DOHH2 (cell line): Measurements from ENCODE around the gene SYNJ2.

Experiments used
- EZH2phosphoT487 ChIP-seq: fragments of 200-600 bp; sonication (generic); IDR thresholded peaks from 2 replicates; pipeline ENCODE4 v1.6.1; 2017; ENCODE audit warnings: borderline replicate concordance, mild to moderate bottlenecking, antibody characterized with exemption, low read length, moderate library complexity, mixed read lengths
- TF ChIP-seq, protein P1 (sequence below): fragments of 200-600 bp; sonication (generic); IDR thresholded peaks from one replicate; pipeline ENCODE4 v1.5.1; 2014; ENCODE audit warnings: antibody characterized with exemption, mild to moderate bottlenecking, low read depth, low read length; ENCODE audit not compliant: poor library complexity, severe bottlenecking

DNA sequence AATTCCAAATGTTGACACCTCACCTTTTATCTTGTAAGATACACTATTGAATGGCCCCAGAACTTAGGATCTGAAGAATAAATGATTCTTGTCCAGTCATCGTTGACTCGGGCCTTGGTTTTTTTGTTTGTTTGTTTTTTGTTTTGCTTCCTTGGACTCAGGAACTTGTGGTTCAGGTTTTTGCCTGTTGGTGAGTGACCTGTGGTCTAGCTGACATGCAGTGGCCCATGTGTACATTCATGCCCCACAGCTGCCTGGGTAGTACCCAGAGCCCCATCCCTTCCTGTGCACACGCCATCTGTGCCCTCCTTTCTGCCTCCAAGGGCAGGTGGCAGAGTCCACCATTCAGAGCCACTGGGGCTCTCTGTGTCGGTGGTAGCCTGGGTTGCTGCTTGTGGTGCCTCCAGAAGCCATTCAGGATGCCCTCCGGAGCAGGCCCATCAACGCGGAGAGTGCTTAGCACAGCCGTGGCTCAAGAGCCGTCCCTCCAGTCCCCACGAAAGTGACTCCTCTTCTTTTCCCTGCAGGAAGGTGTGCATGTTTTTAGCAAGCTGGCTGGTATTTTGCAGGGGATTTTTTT is 85.9 kb downstream of the SYNJ2 start:
- TF ChIP-seq, protein P1, sequence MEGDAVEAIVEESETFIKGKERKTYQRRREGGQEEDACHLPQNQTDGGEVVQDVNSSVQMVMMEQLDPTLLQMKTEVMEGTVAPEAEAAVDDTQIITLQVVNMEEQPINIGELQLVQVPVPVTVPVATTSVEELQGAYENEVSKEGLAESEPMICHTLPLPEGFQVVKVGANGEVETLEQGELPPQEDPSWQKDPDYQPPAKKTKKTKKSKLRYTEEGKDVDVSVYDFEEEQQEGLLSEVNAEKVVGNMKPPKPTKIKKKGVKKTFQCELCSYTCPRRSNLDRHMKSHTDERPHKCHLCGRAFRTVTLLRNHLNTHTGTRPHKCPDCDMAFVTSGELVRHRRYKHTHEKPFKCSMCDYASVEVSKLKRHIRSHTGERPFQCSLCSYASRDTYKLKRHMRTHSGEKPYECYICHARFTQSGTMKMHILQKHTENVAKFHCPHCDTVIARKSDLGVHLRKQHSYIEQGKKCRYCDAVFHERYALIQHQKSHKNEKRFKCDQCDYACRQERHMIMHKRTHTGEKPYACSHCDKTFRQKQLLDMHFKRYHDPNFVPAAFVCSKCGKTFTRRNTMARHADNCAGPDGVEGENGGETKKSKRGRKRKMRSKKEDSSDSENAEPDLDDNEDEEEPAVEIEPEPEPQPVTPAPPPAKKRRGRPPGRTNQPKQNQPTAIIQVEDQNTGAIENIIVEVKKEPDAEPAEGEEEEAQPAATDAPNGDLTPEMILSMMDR, result no peak
- no peak for TF ChIP-seq EZH2phosphoT487
